Muscle layer of colon (tissue), 2 donors: Measurements from ENCODE around the gene REEP6.

Source experiments
- H3K27ac ChIP-seq: one replicate; pipeline ENCODE4 v1.7.0; 2013; ENCODE audit warnings: low read depth, mild to moderate bottlenecking, low read length, moderate library complexity
- H3K27me3 ChIP-seq, 2 donors: one replicate each; pipeline ENCODE4 v1.7.0; 2013; ENCODE audit warnings: low read length in 2 of 2, mild to moderate bottlenecking in 2 of 2; ENCODE audit not compliant: insufficient read depth in 2 of 2, control insufficient read depth in 1 of 2
- H3K36me3 ChIP-seq: one replicate; pipeline ENCODE4 v1.7.0; 2013; ENCODE audit warnings: mild to moderate bottlenecking, low read length; ENCODE audit not compliant: insufficient read depth
- H3K4me1 ChIP-seq: one replicate; pipeline ENCODE4 v1.7.0; 2013; ENCODE audit warnings: mild to moderate bottlenecking, low read length; ENCODE audit not compliant: insufficient read depth
- H3K4me3 ChIP-seq, 2 donors: one replicate each; pipeline ENCODE4 v1.7.0; 2013; ENCODE audit warnings: low read length in 2 of 2, low read depth in 1 of 2, mild to moderate bottlenecking in 1 of 2, moderate library complexity in 1 of 2
- H3K9ac ChIP-seq: one replicate; pipeline ENCODE4 v1.7.0; 2013; ENCODE audit warnings: low read length
- H3K9me3 ChIP-seq: one replicate; pipeline ENCODE4 v1.7.0; 2013; ENCODE audit warnings: mild to moderate bottlenecking, low read length
- donor health status: abdominal sarcoma.
- donor health status: Adenocarcinoma of cecum.

REEP6 gene

GRCh38 chr19:1489463-1490310 is 1.3 kb upstream of the REEP6 start:
- Histone ChIP-seq H3K9me3 (no peaks in the 10 kb centered on the region), H3K9ac (peak overlapping the region; percentile 9), H3K4me3 (peak overlapping the region; percentile 49 to 67), H3K27me3 (peaks cover 5 to 18% of the 10 kb centered on the region in 2 donors), H3K27ac (no peak overlapping the region), H3K36me3 (no peaks in the 10 kb centered on the region), H3K4me1 (peaks cover 6% of the 10 kb centered on the region)

GRCh38 chr19:1490311-1491113 is 469 bp upstream of the REEP6 start, which contains the start of gene PCSK4:
TSS of gene PCSK4 (minus strand) at chr19:1490350. CDS start at chr19:1490346, 4 bp downstream.
- Histone ChIP-seq H3K9ac (peak within 1 kb of the TSS; percentile 9), H3K4me3 (peak within 1 kb of the TSS; percentile 49 to 67), H3K9me3 (no peaks in the 10 kb centered on the region), H3K27ac (no peak within 1 kb of the TSS), H3K27me3 (peaks cover 5 to 18% of the 10 kb centered on the region in 2 donors), H3K4me1 (peaks cover 6% of the 10 kb centered on the region), H3K36me3 (no peaks in the 10 kb centered on the region)

- H3K9me3 ChIP-seq, result no peaks in the 10 kb centered on the region
- H3K4me1 ChIP-seq, result peaks cover 6% of the 10 kb centered on the region
- H3K27me3 ChIP-seq, result peaks cover 5 to 24% of the 10 kb centered on the region in 2 donors
- H3K36me3 ChIP-seq, result no peaks in the 10 kb centered on the region
- no peak overlapping the region for H3K9ac ChIP-seq
- H3K4me3 ChIP-seq, result no peak overlapping the region
- H3K27ac ChIP-seq, result no peak overlapping the region
Observed at GRCh38 chr19:1491849-1492170, 829 bp downstream of the REEP6 start.

- H3K27ac ChIP-seq, result no peak overlapping the region
- H3K9ac ChIP-seq, result no peak overlapping the region
- H3K36me3 ChIP-seq, result no peaks in the 10 kb centered on the region
- no peaks in the 10 kb centered on the region for H3K9me3 ChIP-seq
- peaks cover 6% of the 10 kb centered on the region for H3K4me1 ChIP-seq
- H3K4me3 ChIP-seq, result no peak overlapping the region
- H3K27me3 ChIP-seq, result peaks cover 5 to 32% of the 10 kb centered on the region in 2 donors
Observed at GRCh38 chr19:1492474-1493006, 1.6 kb downstream of the REEP6 start.

GRCh38 chr19:1494115-1494815 is 3.3 kb downstream of the REEP6 start:
- H3K4me3 ChIP-seq, result no peak overlapping the region
- H3K36me3 ChIP-seq, result no peaks in the 10 kb centered on the region
- no peak overlapping the region for H3K27ac ChIP-seq
- no peak overlapping the region for H3K9ac ChIP-seq
- peaks cover 6% of the 10 kb centered on the region for H3K4me1 ChIP-seq
- H3K9me3 ChIP-seq, result no peaks in the 10 kb centered on the region
- H3K27me3 ChIP-seq, result peaks cover 5 to 39% of the 10 kb centered on the region in 2 donors

GRCh38 chr19:1495051-1495798 is 4.2 kb downstream of the REEP6 start:
- H3K9ac ChIP-seq, result no peak overlapping the region
- no peaks in the 10 kb centered on the region for H3K4me1 ChIP-seq
- H3K36me3 ChIP-seq, result no peaks in the 10 kb centered on the region
- H3K9me3 ChIP-seq, result no peaks in the 10 kb centered on the region
- H3K27ac ChIP-seq, result no peak overlapping the region
- H3K4me3 ChIP-seq, result no peak overlapping the region
- peaks cover 5 to 39% of the 10 kb centered on the region in 2 donors for H3K27me3 ChIP-seq

- Histone ChIP-seq H3K4me1 (no peaks in the 10 kb centered on the region), H3K9me3 (no peaks in the 10 kb centered on the region), H3K27me3 (peaks cover 5 to 39% of the 10 kb centered on the region in 2 donors), H3K36me3 (no peaks in the 10 kb centered on the region), H3K27ac (no peak overlapping the region), H3K4me3 (no peak overlapping the region), H3K9ac (no peak overlapping the region)
Observed at GRCh38 chr19:1495799-1496713, 5.1 kb downstream of the REEP6 start.

- no peak overlapping the region for H3K4me3 ChIP-seq
- no peak overlapping the region for H3K9ac ChIP-seq
- H3K27ac ChIP-seq, result no peak overlapping the region
- H3K36me3 ChIP-seq, result no peaks in the 10 kb centered on the region
- H3K4me1 ChIP-seq, result no peaks in the 10 kb centered on the region
- H3K27me3 ChIP-seq, result peaks cover 5 to 32% of the 10 kb centered on the region in 2 donors
- H3K9me3 ChIP-seq, result no peaks in the 10 kb centered on the region
Observed at GRCh38 chr19:1496714-1497577, 6.0 kb downstream of the REEP6 start.

- no peaks in the 10 kb centered on the region for H3K36me3 ChIP-seq
- H3K4me1 ChIP-seq, result no peaks in the 10 kb centered on the region
- H3K27ac ChIP-seq, result no peak overlapping the region
- H3K27me3 ChIP-seq, result peaks cover 2 to 28% of the 10 kb centered on the region in 2 donors
- no peaks in the 10 kb centered on the region for H3K9me3 ChIP-seq
- H3K4me3 ChIP-seq, result no peak overlapping the region
- H3K9ac ChIP-seq, result no peak overlapping the region
Observed at GRCh38 chr19:1497578-1498235, 6.7 kb downstream of the REEP6 start.
